Stimulated activated CD8-positive, alpha-beta memory T cell treated with anti-CD3 and anti-CD28 coated beads, Interleukin-7, amount 100 ng/mL, for 48 hours (primary cell): ENCODE data around the gene DDX52.

Experiments used
- DNase-seq, 2 donors: peaks; one replicate each; pipeline ENCODE4 v3.0.0-alpha.2; 2020; ENCODE audit warnings: low read depth in 1 of 2; ENCODE audit errors: extremely low read depth in 1 of 2

The DDX52 gene

GRCh38 chr17:37592291-37592690, 51.0 kb downstream of the DDX52 start:
- DNase-seq: no peak

GRCh38 chr17:37585066-37585465, 58.2 kb downstream of the DDX52 start:
- DNase-seq: no peak

DNA sequence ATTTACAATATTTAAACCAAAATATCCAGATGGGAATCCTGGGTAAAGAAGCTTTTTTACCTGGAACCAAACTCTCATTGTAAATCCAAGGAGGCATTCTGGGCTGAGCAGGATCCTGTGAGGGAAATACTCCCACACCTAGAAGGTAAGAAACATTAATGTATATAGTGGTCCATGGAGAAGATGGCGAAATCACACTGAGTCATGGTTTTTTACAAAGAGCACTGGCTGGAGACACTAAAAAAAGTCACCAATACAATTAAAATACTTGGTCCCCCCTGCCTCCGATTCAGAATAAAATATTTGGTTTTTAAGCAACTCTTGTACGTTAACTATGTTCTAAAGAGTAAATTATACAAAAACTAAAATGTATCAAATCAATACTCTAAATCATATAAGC, 67.0 kb downstream of the DDX52 start:
- no peak for DNase-seq

DNA sequence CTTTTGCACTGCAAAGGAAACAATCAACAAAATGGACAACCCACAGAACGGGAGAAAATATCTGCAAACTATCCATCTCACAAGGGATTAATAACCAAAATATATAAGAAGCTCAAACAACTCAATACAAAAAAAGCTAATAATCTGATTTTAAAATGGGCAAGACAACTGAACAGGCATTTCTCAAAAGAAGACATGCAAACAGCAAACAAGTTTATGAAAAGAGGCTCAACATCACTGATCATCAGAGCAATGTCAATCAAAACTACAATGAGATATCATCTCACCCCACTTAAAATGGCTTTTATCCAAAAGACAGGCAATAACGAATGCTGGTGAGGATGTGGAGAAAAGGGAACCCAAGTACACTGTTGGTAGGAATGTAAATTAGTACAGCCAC, 68.8 kb downstream of the DDX52 start:
- no peak for DNase-seq

GRCh38 chr17:37571674-37572073, 71.6 kb downstream of the DDX52 start:
- no peak for DNase-seq

DNA sequence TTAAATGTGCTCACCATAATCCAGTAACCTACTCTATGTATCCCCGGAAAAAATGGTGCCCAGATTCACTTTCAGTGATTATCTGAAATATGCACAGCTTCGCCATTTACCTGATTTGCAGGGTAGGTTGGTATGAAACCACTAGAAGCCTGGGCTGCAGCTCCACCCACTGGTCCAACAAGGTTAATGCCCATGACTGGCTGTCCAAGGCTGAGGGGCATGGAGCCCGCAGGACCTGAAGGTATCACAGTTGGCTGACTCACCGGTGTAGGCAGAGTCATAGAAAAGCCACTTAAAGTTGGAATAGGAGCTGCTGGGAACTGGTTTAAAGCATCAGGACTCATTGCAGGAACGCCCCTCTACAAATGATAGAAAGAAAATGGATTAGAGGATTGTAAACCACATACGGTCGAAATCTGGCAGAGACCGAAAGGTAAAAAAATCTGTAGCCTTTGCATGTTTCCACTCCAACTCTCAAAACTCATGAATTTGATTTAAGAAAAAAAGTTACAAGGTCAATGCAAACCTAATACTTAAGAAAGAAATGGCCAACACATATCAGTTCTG, 72.6 kb downstream of the DDX52 start:
- DNase-seq: peak; percentile 10 to 18

DNA sequence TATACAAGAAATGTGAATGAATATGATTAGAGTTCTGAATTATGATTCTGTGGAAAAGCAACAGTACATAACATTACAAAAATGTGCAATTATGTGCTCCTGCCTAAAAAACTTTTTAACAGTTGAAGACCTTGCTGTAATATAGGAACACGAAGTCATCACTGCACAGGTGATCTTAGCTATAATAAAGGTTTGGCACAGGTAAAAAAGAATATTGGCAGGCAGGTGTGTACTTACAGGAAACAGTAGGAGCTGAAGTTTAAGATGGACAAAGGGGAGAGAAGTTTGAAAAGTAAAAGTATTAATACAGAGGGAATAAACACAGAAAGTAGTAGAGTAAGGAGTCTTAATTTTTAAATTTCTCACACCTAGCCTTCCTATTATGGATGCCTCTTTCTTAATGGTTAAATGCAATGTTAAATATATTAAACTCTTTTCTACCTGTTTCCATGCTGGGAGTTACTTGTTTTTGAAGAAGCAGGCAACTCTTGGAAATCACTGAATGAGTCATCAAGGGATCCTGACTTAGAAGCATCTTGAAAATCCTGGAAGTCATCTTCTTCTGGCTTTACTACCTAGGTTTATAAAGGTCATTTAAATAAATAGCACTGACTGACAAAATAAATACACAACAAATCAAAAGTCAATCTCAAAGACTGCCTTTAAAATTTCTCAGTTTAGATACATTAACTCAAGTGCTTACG, 74.7 kb downstream of the DDX52 start:
- no peak for DNase-seq

GRCh38 chr17:37567538-37567937, 75.7 kb downstream of the DDX52 start:
- DNase-seq: no peak

GRCh38 chr17:37567137-37567536, 76.1 kb downstream of the DDX52 start:
- DNase-seq: no peak

GRCh38 chr17:37564252-37564651, 79.0 kb downstream of the DDX52 start:
- DNase-seq: no peak

- no peak for DNase-seq
These were observed 81.1 kb downstream of the DDX52 start for GRCh38 chr17:37562016-37562745.
